ENCODE data around the gene POFUT2.

The POFUT2 gene

DNA sequence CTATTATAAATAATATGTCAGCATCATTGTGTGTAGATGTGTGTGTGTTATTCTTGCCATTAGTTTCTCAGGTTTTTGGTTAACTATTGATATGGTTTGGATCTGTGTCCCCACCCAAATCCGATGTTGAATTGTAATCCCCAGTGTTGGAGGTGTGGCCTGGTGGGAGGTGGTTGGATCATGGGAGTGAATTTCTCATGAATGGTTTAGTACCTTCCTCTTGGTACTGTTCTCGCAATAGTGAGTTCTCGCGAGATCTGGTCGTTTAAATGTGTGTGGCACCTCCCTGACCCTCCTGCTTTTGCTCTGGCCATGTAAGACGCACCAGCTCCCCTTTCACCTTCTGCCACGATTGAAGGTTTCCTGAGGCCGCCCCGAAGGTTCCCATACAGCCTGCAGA lies 9.6 kb upstream of the POFUT2 start:
- no peak for DNase-seq (ENCODE audit: low read depth)

DNA sequence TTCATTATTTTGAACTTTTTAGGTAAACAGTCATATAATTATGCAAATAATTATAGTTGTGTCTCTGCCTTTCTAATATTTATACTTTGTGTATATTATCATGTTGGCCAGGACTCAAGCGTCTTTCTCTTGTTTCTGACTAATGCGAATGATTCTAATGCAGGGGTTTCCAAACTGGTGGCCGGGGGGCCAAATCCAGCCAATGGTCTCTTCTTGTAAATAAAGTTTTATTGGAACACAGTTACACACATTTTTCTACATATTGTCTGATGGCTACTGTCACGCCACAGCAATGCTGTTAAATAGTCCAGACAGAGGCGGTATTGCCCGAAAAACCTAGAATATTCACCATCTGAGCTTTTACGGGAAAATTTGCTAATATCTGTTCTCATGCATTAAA lies 8.9 kb upstream of the POFUT2 start:
- no peak for DNase-seq (ENCODE audit: low read depth)

DNA sequence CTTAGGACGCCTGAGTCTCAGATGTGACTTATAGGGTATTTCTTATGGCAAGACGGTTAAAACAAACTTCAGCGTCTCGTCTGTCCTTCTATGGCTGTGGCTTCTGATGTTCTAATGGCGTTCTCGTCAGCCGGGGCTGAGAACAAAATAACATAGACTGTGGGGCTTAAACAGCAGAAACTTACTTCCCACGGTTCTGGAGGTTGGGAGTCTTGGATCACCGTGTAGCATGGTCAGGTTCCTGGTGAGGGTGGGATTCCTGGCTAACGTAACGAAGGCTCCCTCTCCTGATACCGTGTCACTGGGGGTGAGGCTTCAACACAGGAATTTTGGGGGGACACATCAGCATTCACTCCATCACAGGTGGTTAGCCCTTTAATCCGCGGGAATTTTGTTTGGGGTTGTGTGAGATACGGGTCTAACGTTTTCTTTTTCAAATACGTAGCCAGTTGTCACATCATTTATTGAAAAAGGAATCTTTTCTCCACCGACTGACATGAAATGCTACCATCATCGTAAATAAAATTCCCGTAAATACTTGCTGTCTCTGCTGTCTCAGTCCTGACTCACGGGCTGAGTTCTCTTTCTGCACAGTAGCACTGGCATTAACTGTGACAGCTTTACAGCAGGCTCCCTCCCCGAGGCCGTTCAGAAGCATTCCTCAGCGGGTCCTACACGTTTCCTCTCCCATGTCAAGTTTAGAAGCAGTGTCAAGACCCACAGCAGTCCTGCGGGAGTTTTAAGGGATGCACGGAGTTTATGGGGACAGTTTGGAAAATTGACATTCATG lies 8.1 kb upstream of the POFUT2 start:
- peak; percentile 84 for DNase-seq (ENCODE audit: low read depth)

DNA sequence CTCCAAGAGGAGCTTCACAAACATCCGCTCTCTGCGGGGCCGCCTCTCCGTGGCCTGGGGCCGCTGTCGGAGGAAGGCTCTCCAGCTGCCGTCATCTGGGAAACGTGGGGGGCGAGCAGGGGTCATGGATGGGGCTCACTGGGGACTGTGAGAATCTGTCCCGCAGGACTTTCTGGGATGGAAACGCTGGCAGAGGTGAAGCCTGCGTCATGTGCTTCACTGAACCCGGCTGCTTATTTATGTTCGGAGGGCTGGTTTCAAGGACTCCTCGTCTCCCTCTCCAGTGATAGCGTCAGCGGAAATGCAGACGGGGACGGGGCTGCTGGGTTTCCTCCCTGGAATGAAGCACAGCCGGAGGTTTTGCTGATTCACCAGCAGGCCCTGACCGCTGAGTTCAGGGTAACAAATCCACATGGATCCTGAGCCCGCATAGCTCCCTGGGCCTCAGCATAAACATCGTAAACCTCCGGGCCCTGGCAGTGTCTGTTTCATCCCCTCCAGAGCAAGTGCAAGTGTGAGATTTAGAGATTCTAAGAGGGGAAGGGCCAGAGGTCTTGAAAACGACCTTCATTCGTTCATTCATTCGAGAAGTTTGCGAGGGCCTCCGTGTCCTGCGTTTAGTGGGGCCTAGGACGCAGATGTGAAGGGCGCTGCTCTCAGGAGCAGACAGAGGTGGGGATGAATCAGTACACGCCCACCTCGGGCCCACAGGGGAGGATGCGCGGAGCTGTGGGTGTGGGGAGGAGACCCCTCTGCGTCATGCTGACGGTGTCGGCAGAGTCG lies 7.0 kb upstream of the POFUT2 start:
- peak; percentile 100 for DNase-seq (ENCODE audit: low read depth)

DNA sequence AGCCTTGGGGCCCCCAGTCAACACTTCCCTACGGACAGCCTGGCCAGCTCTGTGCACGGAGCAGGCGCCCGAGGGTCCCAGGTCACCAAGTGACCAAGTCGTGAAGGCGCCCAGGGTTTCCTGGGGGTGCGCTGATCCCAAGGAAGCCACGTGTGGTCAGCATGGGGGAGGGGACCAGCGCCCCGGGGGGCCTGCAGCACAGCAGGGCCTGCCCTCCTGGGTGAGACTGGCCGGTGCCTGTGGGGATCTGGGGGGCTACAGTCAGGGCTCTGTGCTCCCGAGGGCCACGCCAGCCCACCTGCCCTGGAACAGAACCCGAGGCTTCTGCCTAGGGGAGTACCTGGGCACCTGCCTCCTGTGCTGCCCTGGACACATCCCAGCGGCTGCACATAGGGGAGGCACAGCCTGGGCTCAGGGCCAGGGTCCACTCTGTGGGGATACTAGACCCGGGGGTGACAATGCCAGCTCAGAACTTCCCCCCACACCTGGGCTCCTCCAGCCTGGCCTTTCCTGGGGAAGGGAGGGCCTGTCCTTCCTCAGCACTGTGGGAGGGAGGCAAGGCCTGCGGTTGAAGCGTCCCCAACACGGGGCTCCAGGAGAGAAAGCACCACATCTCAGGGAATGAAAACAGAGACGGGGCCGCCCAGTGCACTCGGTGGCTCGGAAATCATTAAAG lies 6.2 kb upstream of the POFUT2 start:
- no peak for DNase-seq (ENCODE audit: low read depth)

DNA sequence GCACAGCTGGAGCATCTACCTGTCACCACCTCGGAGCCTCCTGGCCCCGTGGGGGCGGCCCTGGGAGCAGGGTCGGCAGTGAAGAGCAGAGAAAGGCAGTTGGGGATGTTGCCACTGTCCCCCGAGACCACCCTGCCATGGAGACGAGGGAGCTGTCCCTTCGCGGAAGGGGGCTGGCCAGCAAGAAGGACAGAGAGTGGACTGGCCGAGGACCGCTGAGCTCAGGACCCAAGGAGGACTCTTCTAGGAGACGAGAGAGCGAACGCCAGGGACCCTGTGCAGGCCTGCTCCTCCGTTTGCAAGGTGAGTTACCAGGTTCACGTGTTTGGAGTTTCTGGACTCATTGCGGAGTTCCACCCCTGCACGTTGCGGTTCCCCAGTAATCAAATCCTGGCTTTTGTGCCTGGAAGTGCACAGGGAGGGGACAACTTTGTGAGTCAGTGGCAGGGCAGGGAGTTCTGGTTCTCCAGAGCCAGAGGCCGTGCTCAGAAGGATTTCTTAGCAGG lies 5.6 kb upstream of the POFUT2 start:
- no peak for DNase-seq (ENCODE audit: low read depth)

DNA sequence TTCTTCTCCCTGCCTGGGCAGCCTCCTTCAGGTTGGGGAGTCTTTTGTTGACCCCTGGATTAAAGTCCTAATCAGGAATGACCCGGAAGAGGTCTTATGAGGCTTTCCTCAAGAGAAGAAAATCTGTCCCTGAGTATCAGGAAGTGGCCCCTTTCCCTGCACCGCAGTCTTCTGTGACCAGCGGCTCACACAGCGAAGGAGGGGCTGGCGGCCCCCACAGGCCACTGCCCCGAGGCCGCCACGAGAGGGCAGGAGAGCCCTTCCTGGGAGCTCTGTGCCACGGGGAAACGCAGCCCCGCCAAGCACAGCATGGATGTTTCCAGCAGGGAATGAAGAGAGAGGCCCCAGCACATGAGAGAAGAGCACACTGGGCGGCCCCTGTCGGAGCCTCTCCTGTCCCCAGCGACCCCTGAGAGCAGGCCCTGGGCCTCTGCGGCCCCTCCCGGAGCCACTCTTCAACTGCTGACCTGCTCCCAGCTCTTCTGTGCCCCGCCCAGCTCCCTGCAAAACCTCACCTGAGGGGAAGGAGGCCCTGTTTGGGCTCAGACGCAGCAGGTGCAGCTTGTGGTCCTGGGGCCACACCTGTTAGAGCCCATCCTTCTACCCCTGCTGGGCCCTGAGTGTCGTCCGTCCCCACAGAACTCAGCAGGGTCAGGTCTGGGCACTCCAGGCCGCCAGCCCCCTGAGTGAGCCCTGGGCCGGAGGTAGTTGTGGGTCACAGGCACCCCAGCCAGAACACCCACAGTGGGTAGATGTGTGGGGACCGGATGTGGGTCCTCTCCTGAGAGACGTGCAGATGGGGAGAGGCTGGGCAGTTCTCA lies 4.9 kb upstream of the POFUT2 start:
- DNase-seq (ENCODE audit: low read depth) = peak; percentile 85

DNA sequence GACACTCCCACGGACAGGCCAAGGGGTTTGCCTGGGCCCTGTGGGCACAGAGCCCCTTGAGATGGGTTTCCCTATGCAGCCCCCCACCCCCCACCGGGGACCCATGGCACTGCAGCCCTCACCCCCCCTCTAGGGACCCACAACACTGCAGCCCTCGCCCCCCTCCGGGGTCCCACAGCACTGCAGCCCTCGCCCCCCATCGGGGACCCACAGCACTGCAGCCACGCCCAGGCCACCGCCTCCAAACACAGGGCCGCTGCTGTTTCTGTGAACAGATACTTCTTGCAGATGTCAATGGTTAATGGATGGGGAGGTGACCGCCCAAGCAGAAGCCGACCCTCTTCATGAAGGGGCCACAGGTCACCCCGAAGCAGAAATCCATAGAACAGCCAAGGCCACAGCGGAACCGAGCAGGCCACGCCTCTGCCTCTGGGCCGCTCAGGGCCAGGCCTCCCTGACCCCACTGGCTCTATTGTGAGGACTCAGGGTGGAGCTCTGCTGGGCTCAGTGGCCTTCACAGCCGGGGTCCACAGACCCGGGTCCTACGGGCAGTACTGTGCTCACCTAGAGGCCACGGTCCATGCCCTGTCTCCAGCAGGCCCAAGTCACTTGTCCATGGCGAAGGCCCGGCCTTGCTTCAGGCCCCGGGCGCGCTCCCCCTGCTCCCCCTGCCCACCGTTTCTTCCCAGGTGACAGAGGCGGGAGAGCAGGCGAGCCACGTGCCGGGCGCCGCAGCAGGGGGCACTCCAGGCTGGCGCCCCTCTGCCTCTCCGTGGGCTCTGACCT lies 4.1 kb upstream of the POFUT2 start:
- no peak for DNase-seq (ENCODE audit: low read depth)

DNA sequence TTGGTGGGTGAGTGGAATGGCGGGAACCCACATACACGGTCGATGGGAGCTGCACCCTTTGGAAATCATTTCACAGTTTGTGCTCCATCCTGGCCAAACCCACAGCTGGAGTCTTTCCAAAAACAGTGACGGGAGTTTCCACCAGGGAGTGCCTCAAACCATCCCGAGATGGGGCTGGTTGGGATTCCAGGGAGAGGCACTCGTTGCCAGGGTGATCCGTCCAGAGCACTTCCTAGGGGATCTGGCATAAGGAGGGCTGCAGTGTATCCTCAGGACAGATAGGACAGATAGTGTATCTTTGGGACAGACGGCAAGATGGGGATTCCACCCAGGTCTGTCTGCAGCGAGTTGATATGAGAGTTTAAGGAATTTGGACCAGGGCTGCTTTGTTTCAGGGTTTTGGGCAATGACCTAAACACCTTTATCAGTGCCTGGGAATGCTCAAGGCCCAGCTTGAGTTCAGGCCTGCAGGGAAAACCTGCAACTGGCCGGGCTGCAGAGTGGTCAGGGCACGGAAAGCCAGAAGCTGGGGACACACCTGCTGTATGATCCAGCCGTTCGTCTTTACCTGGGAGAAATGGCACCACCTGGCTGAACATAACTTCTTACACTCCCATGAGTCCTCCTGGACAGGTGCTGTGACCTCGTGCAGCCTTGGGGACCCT lies 3.4 kb upstream of the POFUT2 start:
- no peak for DNase-seq (ENCODE audit: low read depth)

DNA sequence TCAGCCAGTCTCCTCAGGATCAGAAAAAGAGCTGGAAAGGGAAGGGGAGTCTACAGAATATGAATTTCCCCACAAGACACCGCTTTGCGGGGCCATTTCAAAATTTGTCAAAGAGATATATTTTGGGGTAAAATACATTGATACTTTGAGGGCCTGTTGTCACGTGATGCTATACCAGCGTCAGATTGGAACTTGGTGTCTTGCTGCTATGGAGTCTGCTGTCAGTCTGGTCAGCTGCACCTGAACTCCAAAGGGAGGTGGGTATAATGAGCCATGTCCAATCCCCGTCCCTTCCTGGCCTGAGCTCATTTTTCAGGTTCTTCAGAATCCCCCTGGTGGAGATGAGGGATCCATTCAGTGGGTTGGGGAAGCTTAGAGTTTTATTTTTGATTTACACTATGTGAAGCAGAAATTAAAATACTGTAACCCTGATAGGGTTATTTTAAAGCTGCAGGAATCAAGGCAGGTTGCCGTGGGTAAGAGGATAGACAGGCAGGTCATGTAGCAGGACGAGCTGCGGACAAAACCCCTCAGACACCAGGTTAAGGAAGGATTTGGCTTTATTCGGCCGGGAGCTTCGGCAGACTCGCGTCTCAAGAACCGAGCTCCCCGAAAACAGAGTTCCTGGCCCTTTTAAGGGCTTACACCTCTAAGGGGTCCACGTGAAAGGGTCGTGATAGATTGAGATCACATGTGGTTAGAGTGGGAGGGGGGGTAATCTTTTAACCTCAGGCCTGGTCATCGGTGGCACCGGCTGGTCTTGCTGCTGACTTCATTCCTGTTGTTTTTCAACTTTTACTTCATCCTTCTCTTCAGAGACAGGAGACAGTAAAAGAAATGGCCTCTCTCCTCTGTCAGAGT lies 2.2 kb upstream of the POFUT2 start:
- no peak for DNase-seq (ENCODE audit: low read depth)

DNA sequence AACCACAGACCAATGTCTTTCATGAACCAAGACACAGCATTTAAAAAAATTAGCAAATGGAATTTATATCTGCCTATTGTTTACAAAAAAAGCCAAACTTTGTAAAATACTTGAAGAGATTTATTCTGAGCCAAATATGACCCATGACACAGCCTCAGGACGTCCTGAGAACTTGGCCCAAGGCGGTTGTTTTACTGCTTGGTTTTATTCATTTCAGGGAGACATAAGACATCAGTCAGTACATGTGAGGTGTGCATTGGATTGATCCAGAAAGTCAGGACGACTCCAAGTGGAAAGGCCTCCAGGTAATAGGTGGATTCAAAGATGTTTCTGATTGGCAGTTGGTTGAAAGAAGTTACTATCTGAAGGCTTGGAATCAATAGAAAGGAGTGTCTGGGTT lies 1.4 kb upstream of the POFUT2 start:
- DNase-seq (ENCODE audit: low read depth) = no peak

DNA sequence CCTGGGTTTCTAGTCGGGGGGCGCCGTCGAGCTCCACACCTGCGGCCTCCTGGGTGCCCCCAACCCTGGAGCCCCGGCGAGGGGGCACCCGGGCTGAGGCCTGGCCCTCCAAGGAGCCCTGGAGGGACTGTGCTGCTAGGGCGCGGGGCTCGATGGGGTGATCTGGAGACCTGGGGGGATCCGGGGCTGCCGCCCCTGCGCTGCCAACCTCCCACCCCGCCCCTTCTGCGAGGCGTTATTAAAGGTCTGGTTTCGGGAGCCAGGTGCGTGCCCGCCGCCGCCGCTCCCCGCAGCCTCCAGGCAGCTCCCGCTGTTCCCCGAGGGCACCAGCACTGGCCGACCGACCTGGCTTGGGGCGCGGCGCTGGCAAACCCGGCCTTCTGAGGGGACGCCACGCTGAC lies 746 bp upstream of the POFUT2 start:
- DNase-seq (ENCODE audit: low read depth) = no peak

DNA sequence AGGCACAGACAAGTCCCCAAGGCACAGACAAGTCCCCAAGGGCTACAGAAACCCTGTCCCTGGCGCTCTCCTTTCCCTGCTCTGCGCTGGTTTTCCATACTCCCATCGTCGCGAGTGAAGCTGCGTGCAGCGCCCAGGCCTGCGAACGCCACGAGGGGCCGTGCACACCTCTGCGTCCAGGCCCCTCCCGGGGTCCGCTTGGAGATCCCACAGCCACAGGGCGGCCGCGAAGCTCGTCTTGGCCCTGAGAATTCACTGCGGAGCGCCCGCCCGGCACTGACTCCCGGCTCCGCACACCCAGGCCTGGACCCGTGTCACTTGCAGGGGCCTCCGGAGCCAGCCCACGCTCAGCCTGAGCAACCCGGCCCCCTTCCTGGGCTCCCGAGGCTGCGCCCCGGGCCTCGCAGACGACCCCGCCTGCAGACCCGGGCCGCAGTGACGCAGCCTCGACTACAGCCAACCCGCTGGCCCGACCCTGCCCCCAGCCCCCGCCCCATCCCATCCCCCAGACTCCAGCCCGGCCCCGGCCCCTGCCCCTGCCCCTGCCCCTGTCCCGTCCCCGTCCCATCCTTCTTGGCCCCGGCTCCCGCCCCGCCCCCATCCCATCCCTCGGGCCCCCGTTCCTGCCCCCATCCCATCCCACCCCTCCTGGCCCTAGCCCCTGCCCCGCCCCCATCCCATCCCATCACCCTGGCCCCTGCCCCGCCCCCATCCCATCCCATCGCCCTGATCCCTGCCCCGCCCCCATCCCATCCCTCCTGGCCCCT lies 841 bp downstream of the POFUT2 start:
- DNase-seq (ENCODE audit: low read depth) = no peak

DNA sequence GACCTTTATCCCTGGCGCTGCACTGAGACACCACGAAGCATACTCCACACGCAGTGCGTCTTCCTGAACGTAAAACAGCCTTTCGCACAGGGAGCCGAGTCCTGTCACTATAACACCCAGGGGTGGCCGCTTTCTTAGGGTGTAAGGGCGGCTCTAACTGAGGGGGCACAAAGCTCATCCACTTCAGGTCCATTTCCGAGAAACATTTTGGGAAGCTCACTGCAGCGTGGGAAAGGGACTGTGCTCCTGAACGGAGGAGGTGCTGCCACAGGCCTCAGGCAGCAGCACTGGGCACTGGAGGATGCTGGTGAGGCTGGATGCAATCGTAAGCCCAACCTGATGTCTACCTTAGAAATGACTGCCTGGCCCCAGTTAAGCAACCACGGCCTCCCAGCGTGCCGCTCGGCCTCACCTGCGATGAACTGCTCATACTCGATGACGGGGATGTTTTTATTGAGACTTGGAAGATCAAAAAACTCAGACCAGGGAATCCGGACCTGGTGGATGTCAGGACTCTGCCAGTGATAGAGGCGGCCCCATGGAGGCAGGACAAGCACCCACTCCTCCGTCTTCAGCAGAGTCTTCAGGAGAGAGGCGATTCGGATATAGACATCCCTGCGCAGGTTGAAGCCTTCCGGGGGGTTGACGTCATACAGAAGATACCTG lies 2.3 kb downstream of the POFUT2 start:
- DNase-seq (ENCODE audit: low read depth) = no peak

DNA sequence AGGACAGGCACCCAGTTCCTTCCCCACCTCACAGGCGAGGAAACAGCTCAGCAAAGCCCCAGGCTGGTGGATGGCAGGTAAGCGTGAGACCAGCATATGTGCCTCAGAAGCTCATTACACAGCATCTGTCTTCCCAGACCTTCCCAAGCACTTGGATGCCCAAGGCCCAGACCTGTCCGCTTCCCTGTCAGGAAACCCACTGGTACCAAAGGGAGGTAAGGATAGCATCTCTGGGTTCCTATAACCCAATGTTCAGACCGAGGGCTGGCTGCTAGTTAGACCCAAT lies 3.3 kb downstream of the POFUT2 start:
- no peak for DNase-seq (ENCODE audit: low read depth)

DNA sequence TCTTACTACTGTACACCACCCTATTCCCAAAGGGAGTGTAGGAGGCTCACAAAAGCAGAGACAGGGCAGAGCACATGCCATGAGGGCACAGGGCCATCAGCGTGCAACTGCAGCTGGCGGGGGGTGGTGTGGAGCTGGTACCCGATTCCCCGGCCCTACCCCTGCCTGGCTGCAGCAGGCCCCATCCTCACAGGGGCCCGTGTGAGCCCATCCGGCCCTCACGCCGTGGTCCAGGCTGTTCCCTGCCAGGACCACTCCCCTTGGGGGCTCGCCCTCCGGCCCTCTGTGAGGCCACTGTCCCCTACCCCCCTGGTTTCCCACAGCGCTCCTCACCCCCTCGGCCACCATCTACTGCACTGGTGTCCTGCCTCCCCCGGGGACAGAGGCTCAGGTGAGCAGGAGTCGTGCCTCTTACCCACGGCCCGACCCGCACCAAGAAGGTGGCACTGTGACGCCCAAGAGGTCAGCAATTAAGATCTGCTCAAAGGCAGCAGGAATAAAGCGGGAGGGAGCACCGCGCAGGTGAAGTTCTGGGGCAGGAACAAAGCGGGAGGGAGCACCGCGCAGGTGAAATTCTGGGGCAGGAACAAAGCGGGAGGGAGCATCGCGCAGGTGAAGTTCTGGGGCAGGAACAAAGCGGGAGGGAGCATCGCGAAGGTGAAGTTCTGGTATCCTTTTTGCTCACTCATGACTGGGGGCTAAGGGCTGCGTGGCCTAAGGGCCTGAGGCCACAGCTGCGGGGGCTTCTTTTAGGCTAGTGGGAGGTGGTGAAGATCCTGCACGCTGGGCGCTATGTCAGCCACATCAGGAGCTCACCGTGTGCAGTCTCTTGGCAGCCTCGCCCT lies 3.9 kb downstream of the POFUT2 start:
- no peak for DNase-seq (ENCODE audit: low read depth)

DNA sequence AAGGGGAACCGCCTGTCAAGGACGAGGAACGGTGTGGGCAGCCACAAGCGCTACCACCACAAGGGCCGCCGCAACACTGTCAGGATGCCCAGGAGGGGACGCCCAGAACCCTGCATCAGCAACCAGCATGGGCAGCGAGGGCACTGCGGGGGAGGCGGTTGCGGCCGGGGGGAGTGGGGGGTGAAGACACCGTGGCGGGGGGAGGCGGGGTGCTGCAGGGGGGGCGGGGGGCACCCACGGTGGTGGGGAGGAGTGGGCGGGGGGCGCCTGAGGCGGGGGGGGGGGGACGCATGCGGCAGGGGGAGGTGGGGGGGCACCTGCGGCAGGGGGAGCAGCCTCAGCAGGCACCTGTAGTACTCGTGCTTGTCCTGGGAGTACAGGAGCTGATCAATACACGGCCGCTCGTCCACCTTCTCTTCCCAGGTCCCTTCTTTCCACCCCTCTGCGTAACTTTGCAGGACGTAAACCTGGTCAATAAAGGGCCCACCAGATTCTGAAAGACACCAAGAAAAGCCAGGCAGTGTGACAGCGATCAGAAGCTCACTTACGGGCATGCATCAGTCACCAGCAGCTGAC lies 4.6 kb downstream of the POFUT2 start:
- no peak for DNase-seq (ENCODE audit: low read depth)
